CD4-positive, alpha-beta T cell treated with Interleukin-1 beta for 1 hour (primary cell): Measurements from ENCODE around the gene GRHPR.
"Not testable (repeated sequence)": the region's sequence is repeated elsewhere in the genome, so short reads cannot be mapped to it uniquely, and the experiment has no call there.

ENCODE experiments used
- DNase-seq, 2 donors: peaks; one replicate each; pipeline ENCODE4 v3.0.0-alpha.2; 2020 to 2022

The GRHPR gene

GRCh38 chr9:37451628-37452027 is 29.1 kb downstream of the GRHPR start:
- DNase-seq = no peak

DNA sequence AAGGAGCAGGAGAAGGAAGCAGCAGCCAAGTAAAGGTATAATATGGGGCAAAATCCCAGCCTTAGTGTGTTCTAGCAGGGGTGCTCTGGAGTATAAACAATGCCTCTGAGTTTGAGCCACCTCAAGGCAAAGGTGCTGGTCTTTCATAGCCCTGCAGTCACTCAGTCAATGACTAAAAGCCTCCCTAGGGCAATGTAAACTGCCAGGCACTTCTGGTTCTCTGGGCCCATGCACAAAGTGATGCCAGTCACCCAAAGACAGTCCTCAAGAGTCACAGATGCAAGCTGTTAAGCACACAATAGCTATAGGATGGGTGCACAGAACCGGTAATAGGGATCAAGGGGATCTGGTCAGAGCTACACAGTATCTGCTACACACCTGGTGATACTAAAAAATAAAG is 30.1 kb downstream of the GRHPR start:
- no peak for DNase-seq

- no peak for DNase-seq
Measured at GRCh38 chr9:37453827-37454226, 31.3 kb downstream of the GRHPR start.

DNA sequence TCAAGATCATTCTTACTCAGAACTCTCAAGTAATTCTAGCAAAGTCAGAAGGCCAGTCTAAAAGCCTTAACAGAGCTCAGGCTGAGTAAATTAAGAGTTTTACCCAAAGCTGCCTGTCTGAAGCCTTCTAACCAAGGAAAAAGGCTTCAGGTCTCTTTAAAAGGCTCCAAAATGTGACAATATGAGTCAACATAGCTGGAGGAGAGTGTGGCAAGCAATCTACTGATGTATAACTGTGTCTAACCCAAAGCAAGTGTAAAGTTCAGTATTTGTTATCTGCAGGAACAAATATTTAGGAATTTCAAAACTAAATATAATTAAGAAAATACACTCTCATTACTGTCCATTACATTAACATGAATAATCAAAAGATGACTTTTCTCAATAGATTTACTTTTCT is 31.7 kb downstream of the GRHPR start:
- DNase-seq = no peak

DNA sequence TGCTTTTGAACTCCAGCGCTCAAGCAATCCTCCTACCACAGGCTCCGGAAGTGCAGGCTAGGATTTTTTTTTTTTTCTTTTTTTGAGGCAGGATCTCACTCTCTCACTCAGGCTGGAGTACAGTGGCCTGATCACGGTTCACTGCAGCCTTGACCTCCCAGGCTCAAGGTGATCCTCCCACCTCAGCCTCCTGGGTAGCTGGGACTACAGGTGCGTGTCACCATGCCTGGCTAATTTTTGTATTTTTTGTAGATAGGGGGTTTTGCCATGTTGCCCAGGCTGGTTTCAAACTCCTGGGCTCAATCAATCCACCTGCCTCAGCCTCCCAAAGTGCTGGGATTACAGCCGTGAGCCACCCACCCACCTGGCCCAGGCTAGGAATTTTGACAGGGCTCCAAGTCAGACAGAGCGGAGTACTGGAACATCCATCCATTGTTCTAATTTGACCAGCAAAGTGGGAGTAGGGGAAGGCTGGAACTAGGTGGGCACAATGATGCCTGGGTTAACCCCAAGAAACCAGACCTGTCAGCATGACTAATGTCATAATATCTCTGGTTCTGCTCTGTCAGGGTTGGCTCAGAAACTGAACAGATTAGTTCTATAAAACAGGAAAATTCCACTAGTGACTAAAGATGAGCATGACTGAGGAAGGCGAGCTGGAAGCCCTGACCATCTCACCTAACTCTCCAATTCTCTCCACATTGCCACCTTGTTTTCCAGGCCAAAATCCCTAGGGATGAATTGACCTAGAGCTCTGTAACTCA is 33.6 kb downstream of the GRHPR start:
- no peak for DNase-seq

DNA sequence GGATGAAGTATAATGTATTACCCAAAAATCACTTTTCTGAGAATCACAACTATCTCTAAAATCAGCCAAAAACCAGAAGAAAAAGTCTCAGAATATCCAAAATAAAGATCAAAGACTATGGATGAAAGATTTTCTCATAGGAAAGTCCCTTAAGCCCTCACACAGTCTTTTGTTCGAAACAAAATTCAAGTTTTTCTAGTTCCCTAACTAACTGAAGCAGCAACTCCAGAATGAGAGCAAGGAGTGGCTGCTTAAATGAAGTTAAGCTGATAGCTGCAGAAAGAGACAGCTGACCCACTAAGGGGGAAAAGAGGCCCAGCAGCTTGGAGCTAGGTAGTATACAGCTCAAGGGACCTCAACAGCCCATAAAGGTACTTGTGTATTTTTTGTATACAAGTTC is 34.3 kb downstream of the GRHPR start:
- DNase-seq = no peak

DNA sequence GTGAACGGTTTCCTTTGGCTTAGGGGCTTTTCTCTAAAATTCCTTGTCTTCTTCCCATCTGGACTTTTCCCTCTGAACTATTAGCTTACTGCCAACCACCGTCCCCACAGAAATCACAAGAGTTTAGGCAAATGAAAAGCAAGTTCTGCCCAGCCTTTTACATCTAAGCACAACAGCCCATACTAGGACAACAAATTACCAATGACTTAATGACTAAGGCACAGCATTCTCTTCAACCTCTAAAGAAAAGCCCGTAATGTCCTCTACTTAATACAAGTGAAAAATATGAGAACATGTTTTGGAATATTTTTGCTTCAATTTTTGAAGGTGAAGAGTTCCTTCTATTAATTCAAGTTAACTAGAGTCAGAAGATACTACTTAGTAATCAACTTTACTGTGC is 41.5 kb downstream of the GRHPR start:
- no peak for DNase-seq

- DNase-seq = peak; percentile 77 to 78
Measured at GRCh38 chr9:37464426-37465248, 42.1 kb downstream of the GRHPR start.

- peak; percentile 99 for DNase-seq
Measured at GRCh38 chr9:37465249-37466036, 42.9 kb downstream of the GRHPR start, which contains the start of gene ZBTB5. TSS of gene ZBTB5 (minus strand) at chr9:37465450. CDS start at chr9:37442551, 22,899 bp downstream.

GRCh38 chr9:37466037-37466709 is 43.7 kb downstream of the GRHPR start:
- DNase-seq = peak; percentile 10 to 17

- DNase-seq = not testable (repeated sequence)
Measured at GRCh38 chr9:37467530-37467929, 45.0 kb downstream of the GRHPR start.

DNA sequence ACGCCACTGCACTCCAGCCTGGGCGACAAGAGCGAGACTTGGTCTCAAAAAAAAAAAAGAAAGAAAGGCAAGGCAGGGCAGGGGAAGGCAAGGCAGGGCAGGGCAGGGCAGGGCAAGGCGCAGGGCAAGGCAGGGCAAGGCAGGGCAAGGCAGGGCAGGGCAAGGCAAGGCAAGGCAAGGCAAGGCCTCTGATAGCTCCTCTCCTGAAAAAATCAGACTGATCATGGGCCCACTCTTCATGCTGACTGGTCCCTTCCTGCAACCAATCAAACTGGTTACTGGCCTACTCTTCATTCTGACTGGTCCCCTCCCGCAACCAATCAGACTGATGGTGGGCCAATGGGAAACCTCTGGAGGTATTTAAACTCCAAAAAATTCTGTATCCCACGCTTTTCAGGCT is 46.1 kb downstream of the GRHPR start:
- DNase-seq = no peak

DNA sequence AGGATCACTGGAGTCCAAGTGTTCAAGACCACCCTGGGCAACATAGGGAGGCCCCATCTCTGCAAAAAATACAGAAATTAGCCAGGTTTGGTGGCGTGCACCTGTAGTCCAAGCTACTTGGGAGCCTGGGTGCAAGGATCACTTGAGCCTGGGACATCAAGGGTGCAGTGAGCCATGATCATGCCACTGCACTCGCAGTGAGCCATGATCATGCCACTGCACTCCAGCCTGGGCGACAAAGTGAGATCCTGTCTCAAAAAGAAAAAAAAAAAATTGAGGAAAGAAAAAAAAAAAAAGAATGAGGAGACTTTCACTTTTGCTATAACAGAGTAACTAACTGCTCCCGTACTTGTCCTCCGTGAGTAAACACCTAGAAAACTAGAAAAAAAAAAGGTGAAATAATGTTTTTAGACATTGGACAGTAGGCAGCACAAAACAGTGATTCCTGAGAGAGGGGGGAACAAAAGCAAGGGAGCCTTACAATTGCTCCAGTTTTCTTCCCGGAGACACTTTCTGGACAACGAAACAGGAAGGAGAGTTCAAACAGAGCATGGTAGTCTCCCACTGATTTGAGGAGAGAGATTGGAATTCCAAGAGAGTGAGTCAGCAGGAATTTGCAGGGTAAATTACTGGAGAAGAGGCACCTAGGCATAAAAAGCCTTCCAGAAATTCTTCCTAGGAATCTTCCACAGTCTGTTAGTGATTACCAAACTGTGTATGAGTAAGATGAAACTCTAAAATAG is 49.6 kb downstream of the GRHPR start:
- DNase-seq = no peak

DNA sequence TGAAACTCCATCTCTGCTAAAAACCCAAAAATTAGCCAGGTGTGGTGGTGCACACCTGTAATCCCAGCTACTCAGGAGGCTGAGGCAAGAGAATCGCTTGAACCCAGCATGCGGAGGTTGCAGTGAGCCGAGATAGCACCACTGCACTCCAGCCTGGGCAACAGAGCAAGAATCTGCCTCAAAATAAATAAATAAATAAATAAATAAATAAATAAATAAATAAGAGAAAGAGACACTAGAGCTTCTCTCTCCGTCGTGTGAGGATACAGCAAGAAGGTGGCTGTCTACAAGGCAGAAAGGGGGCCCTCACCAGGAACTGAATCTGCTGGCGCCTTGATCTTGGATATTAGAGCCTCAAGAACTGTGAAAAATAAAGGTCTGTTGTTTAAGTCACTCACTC is 51.5 kb downstream of the GRHPR start:
- DNase-seq = not testable (repeated sequence)

- no peak for DNase-seq
Measured at GRCh38 chr9:37474438-37474837, 51.9 kb downstream of the GRHPR start.

- no peak for DNase-seq
Measured at GRCh38 chr9:37476930-37477329, 54.4 kb downstream of the GRHPR start.

- DNase-seq = not testable (repeated sequence)
Measured at GRCh38 chr9:37477443-37477842, 54.9 kb downstream of the GRHPR start.

DNA sequence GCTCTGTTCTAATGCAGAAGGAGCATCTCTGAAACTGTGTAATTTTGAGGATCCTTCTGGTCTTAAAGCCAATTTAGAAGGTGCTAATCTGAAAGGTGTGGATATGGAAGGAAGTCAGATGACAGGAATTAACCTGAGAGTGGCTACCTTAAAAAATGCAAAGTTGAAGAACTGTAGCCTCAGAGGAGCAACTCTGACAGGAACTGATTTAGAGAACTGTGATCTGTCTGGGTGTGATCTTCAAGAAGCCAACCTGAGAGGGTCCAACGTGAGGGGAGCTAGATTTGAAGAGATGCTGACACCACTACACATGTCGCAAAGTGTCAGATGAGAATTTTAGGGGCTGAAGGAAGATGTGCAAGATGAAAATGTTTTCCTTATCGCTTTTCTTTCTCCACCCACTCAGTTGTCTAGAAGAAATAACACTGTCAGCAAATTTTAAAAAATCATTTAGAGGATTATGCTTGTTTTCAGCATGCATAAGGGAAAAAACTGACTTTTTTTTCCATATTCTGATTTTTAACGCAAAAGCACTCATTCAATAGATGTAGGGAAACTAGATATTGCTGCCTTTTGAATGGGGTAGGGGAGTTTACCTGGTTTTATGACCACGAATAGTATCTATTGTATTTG is 55.6 kb downstream of the GRHPR start:
- DNase-seq = not testable (repeated sequence)

DNA sequence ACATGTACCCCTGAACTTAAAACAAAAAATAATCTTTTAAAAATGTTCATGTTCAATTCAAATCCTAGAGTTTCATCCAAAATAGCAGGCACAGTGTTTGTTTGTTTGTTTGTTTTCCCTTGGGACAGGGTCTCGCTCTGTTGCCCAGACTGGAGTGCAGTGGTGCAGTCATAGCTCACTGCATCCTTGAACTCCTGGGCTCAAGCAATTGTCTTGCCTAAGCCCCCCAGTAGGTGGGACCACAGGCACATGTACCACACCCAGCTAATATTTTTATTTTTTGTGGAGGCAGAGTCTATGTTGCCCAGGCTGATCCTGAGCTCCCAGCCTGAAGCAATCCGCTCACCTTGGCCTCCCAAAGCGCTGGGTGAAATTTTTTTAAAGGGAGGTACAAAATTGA is 58.3 kb downstream of the GRHPR start:
- no peak for DNase-seq

DNA sequence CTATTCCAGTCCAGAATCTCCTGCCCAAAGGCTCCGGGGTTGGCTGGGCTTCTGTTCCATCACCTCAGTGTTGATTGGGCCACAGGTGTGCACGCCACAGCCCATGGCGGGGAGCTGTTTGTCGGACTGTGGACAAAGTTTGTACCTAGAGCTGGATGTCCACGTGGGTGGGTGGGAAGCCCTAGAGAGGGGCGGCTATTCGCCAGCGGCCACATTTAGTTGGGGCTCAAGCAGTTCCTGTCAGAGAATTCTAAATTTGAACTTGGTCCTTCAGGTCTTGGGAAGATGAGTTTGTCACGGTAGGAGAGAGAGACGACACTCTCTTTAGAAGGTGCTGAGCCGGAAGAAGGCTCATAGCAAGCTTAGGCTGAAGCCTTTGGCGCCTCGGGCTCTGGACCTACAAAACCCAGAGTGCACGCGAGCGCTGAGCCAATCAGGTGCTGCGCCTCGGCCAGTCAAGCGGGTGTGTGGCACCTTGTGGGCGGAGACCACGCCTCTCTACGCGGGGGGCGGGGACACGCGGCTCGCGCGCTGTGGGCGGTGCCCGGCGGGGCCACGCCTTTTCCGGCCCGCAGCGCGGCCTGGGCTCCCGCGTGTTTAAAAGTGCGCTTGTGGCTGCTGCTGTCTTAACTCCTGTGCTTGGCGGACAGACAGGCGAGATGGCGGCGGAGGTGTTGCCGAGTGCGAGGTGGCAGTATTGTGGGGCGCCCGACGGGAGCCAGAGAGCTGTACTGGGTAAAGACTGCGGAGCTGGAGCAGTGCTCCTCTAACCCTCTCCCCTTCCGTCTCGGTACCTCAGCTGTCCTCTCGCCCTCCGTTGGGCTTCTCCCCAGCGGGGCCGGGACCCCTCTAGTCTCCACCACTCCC is 63.1 kb downstream of the GRHPR start, which contains the start of gene POLR1E:
TSS of gene POLR1E (plus strand) at position 560 of the 867 bp plus-strand sequence. CDS start at position 660, 100 bp downstream.
- DNase-seq = peak; percentile 97
